Liver (tissue), 9 donors: ENCODE measurements around the gene CPNE4. TPM values are rescaled to one million over a fixed set of nuclear protein-coding genes. Genes with fewer than 3 reads are reported as not detected.

Source experiments
- DNase-seq: peaks from one replicate; pipeline ENCODE4 v3.0.0-alpha.2; 2017; ENCODE audit warnings: low spot score
- H3K27ac ChIP-seq, 2 donors: one replicate each; pipeline ENCODE4 v1.7.0; 2013; ENCODE audit warnings: inconsistent platforms in 2 of 2, low read length in 2 of 2, control low read depth in 1 of 2, low read depth in 1 of 2, mild to moderate bottlenecking in 1 of 2
- H3K27me3 ChIP-seq, 4 donors: one replicate each; pipeline versions ENCODE4 v1.6.1 to v1.7.0; 2013; ENCODE audit warnings: low read length in 3 of 4, inconsistent platforms in 1 of 4, mild to moderate bottlenecking in 1 of 4, moderate library complexity in 1 of 4; ENCODE audit not compliant: control insufficient read depth in 4 of 4, insufficient read depth in 4 of 4
- H3K36me3 ChIP-seq, 4 donors: one replicate each; pipeline versions ENCODE4 v1.6.1 to v1.7.0; 2013; ENCODE audit warnings: low read length in 3 of 4, mild to moderate bottlenecking in 3 of 4, low read depth in 1 of 4, moderate library complexity in 1 of 4; ENCODE audit not compliant: control insufficient read depth in 4 of 4, insufficient read depth in 3 of 4
- H3K4me1 ChIP-seq, 4 donors: one replicate each; pipeline versions ENCODE4 v1.6.1 to v1.7.0; 2013; ENCODE audit warnings: low read length in 3 of 4, mild to moderate bottlenecking in 3 of 4, moderate library complexity in 1 of 4; ENCODE audit not compliant: control insufficient read depth in 4 of 4, insufficient read depth in 4 of 4
- H3K4me3 ChIP-seq, 3 donors: one replicate each; pipeline versions ENCODE4 v1.6.1 to v1.7.0; 2013; ENCODE audit warnings: low read length in 3 of 3, control low read depth in 1 of 3, low read depth in 1 of 3, mild to moderate bottlenecking in 1 of 3
- H3K9ac ChIP-seq, 2 donors: one replicate each; pipeline ENCODE4 v1.7.0; 2013; ENCODE audit warnings: low read length in 2 of 2, mild to moderate bottlenecking in 2 of 2, moderate library complexity in 2 of 2, control low read depth in 1 of 2, low read depth in 1 of 2
- H3K9me3 ChIP-seq, 4 donors: one replicate each; pipeline versions ENCODE4 v1.6.1 to v1.7.0; 2013; ENCODE audit warnings: low read length in 3 of 4; ENCODE audit not compliant: control insufficient read depth in 4 of 4
- EGR1 ChIP-seq, 2 donors: IDR thresholded peaks; 2 replicates each; pipeline ENCODE4 v1.6.1; 2016 to 2018; ENCODE audit warnings: antibody characterized with exemption in 2 of 2, low read depth in 2 of 2
- FOXA1 ChIP-seq: IDR thresholded peaks from 2 replicates; pipeline ENCODE4 v1.6.1; 2016; ENCODE audit warnings: antibody characterized with exemption
- FOXA2 ChIP-seq: IDR thresholded peaks from 2 replicates; pipeline ENCODE4 v1.6.1; 2016; ENCODE audit warnings: antibody characterized with exemption
- GABPA ChIP-seq, 2 donors: IDR thresholded peaks in 1 of 2; conservative IDR thresholded peaks in 1 of 2; 2 replicates each; pipeline ENCODE4 v1.6.1; 2016; ENCODE audit warnings: antibody characterized with exemption in 2 of 2, mild to moderate bottlenecking in 1 of 2, moderate library complexity in 1 of 2
- HNF4A ChIP-seq, 2 donors: conservative IDR thresholded peaks; 2 replicates each; pipeline ENCODE4 v1.6.1; 2016; ENCODE audit warnings: antibody characterized with exemption in 2 of 2, mild to moderate bottlenecking in 2 of 2
- JUND ChIP-seq, 2 donors: IDR thresholded peaks; 2 replicates each; pipeline ENCODE4 v1.6.1; 2016; ENCODE audit warnings: antibody characterized with exemption in 2 of 2
- NR2F2 ChIP-seq: IDR thresholded peaks from 2 replicates; pipeline ENCODE4 v1.6.1; 2016; ENCODE audit warnings: antibody characterized with exemption
- RAD21 ChIP-seq, 2 donors: IDR thresholded peaks; 2 replicates each; pipeline ENCODE4 v1.6.1; 2016; ENCODE audit warnings: antibody characterized with exemption in 2 of 2, mild to moderate bottlenecking in 2 of 2
- RXRA ChIP-seq, 2 donors: IDR thresholded peaks; 2 replicates each; pipeline ENCODE4 v1.6.1; 2017 to 2018; ENCODE audit warnings: antibody characterized with exemption in 2 of 2, mild to moderate bottlenecking in 1 of 2
- SP1 ChIP-seq: IDR thresholded peaks from 2 replicates; pipeline ENCODE4 v1.6.1; 2018; ENCODE audit warnings: antibody characterized with exemption, mild to moderate bottlenecking
- YY1 ChIP-seq: IDR thresholded peaks from 2 replicates; pipeline ENCODE4 v1.6.1; 2016; ENCODE audit warnings: antibody characterized with exemption, mild to moderate bottlenecking
- WGBS: extraction: QIAGEN DNeasy Blood & Tissue Kit; methylation state at CpG from one replicate; pipeline ENCODE4 v1.1.7; 2013; 5-methylcytosine and 5-hydroxymethylcytosine counted together
- polyA plus RNA-seq, 2 donors: library from polyadenylated mRNA; stranded (reverse) in 1 of 2; unstranded in 1 of 2; fragments of 200-250 nt in 1 of 2; fragments of >200 nt in 1 of 2; fragmentation: Nextera tagmentation in 1 of 2; extraction: Ambion mirVana in 1 of 2; gene quantifications; one replicate each; pipeline versions ENCODE4 v1.2.1 to v1.2.3, GENCODE V29; 2013 to 2015
- total RNA-seq, 2 donors: library from RNA; depleted of rRNA; stranded (reverse); fragments of >200 nt; gene quantifications; one replicate each; pipeline ENCODE4 v1.2.3, GENCODE V29; 2014
- TF ChIP-seq, protein P1 (sequence below): fragments of 150-350 bp; IDR thresholded peaks from 2 replicates; pipeline ENCODE4 v1.5.1; 2017; ENCODE audit warnings: improper control_type of control experiment, low read depth, low read length; ENCODE audit not compliant: missing input control
- TF ChIP-seq, protein P2 (sequence below): IDR thresholded peaks from 2 replicates; pipeline ENCODE4 v1.6.1; 2016; ENCODE audit warnings: antibody characterized with exemption
- TF ChIP-seq, protein P3 (sequence below): IDR thresholded peaks from 2 replicates; pipeline ENCODE4 v1.6.1; 2016; ENCODE audit warnings: antibody characterized with exemption, mild to moderate bottlenecking
- TF ChIP-seq, protein P4 (sequence below): IDR thresholded peaks from 2 replicates; pipeline ENCODE4 v1.6.1; 2016; ENCODE audit warnings: antibody characterized with exemption
- TF ChIP-seq, protein P5 (sequence below): IDR thresholded peaks from 2 replicates; pipeline ENCODE4 v1.6.1; 2016; ENCODE audit warnings: antibody characterized with exemption
- donor health status: healthy.
- donor health status: healthy.
- donor health status: healthy.
- donor health status: healthy.
- donor health status: healthy.

Gene CPNE4
- total and polyA plus RNA-seq, 4 donors, result under 0.01 to 0.03 TPM; not detected in 2

DNA sequence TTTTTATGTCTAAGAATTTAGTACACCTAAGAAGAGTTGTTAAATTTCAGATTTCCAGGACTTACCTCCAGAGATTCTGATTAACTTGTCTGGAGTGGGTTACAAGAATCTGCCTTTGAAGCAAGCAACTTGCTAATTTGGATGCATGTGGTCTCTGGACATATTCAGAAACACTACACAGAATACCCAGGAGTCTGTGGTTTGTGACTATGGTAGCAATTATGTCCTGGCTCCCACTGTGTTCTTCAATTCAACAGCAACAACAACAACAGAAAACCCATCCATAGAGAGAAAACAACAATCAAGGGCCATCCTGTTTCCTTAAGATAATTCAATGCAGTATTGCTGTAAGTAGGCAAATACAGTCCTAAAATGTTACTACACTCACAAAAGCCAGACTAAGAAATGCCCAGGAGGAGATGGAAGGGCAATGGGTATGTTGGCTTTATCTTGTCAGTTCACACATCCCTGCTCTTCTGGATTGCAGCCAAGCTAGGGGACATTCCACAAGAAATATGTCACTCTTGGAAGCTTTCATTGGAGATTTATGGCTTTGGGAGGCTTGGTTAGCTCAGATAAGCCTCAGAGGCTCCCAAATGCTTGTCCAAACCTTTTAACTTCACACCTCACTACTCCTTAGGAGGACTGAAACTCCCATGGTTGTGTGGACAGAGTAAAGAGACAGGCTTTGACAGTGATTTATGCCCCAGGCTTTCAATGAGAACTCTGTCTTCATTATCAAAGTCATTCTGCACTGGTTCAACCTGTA lies 432.6 kb downstream of the CPNE4 start (continued):
- TF ChIP-seq, protein P1, sequence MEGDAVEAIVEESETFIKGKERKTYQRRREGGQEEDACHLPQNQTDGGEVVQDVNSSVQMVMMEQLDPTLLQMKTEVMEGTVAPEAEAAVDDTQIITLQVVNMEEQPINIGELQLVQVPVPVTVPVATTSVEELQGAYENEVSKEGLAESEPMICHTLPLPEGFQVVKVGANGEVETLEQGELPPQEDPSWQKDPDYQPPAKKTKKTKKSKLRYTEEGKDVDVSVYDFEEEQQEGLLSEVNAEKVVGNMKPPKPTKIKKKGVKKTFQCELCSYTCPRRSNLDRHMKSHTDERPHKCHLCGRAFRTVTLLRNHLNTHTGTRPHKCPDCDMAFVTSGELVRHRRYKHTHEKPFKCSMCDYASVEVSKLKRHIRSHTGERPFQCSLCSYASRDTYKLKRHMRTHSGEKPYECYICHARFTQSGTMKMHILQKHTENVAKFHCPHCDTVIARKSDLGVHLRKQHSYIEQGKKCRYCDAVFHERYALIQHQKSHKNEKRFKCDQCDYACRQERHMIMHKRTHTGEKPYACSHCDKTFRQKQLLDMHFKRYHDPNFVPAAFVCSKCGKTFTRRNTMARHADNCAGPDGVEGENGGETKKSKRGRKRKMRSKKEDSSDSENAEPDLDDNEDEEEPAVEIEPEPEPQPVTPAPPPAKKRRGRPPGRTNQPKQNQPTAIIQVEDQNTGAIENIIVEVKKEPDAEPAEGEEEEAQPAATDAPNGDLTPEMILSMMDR, result no peak
- no peak for TF ChIP-seq YY1

DNA sequence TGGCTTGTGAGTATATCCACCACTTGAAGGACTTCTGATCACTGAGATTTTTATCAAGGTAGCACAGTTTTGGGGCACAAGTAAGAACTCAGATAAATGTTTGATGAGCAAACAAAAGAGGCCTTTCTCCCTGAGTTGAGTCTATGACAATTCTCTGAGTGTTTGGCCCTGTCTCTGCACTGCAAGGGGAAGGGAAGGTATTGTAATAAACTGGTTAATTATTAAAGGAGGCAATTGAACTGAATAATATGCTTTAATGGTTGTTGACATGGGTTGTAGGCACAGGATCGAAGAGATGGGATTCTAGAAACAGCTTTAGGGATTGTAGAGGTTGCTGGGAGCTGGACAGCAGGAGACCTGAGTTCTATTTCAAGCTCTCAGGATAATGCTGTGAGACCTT lies 437.0 kb downstream of the CPNE4 start:
- no peak overlapping the region for H3K9ac ChIP-seq
- no peak for TF ChIP-seq HNF4A (conservative IDR thresholded peaks at IDR 0.05)
- TF ChIP-seq RAD21 (IDR thresholded peaks at IDR 0.05), result no peak
- no peak for TF ChIP-seq FOXA2
- TF ChIP-seq FOXA1, result no peak
- no peaks in the 10 kb centered on the region for H3K9me3 ChIP-seq
- DNase-seq, result no peak
- H3K4me1 ChIP-seq, result no peaks in the 10 kb centered on the region
- H3K27me3 ChIP-seq, result peaks cover 0 to 3% (median 0%) of the 10 kb centered on the region in 4 donors
- H3K4me3 ChIP-seq, result no peak overlapping the region
- 38% methylated on average over 1 of the region's 1 CpG for WGBS
- no peaks in the 10 kb centered on the region for H3K36me3 ChIP-seq
- no peak overlapping the region for H3K27ac ChIP-seq

DNA sequence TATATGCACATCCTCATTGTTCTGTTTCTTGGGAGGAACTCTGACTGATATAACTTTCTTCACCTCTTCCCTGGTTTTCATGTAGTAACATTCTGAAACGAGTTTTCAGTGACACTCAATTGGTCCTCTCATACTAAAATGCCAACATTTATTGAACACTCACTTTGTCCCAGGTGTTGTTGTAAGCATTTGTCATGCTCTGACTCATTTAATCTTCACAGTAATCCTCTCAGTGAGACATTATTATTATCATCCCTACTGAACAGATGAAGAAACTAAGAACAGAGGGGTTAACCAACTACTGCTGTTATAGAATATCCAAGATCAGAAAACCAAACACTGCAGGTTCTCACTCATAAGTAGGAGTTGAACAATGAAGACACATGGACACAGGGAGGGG lies 437.9 kb downstream of the CPNE4 start:
- H3K27ac ChIP-seq, result no peak overlapping the region
- TF ChIP-seq, protein P2, sequence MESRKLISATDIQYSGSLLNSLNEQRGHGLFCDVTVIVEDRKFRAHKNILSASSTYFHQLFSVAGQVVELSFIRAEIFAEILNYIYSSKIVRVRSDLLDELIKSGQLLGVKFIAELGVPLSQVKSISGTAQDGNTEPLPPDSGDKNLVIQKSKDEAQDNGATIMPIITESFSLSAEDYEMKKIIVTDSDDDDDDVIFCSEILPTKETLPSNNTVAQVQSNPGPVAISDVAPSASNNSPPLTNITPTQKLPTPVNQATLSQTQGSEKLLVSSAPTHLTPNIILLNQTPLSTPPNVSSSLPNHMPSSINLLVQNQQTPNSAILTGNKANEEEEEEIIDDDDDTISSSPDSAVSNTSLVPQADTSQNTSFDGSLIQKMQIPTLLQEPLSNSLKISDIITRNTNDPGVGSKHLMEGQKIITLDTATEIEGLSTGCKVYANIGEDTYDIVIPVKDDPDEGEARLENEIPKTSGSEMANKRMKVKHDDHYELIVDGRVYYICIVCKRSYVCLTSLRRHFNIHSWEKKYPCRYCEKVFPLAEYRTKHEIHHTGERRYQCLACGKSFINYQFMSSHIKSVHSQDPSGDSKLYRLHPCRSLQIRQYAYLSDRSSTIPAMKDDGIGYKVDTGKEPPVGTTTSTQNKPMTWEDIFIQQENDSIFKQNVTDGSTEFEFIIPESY, result no peak
- TF ChIP-seq JUND (IDR thresholded peaks at IDR 0.05) (no peak), RXRA (IDR thresholded peaks at IDR 0.05) (no peak), YY1 (no peak), NR2F2 (no peak), RAD21 (IDR thresholded peaks at IDR 0.05) (no peak), FOXA2 (no peak), EGR1 (IDR thresholded peaks at IDR 0.05; ENCODE audit: low read depth in 2 of 2) (no peak), GABPA (IDR thresholded peaks at IDR 0.05 in 1 of 2, conservative IDR thresholded peaks at IDR 0.05 in 1 of 2) (no peak), SP1 (no peak), HNF4A (conservative IDR thresholded peaks at IDR 0.05) (no peak)
- TF ChIP-seq, protein P1, result no peak
- TF ChIP-seq, protein P3, sequence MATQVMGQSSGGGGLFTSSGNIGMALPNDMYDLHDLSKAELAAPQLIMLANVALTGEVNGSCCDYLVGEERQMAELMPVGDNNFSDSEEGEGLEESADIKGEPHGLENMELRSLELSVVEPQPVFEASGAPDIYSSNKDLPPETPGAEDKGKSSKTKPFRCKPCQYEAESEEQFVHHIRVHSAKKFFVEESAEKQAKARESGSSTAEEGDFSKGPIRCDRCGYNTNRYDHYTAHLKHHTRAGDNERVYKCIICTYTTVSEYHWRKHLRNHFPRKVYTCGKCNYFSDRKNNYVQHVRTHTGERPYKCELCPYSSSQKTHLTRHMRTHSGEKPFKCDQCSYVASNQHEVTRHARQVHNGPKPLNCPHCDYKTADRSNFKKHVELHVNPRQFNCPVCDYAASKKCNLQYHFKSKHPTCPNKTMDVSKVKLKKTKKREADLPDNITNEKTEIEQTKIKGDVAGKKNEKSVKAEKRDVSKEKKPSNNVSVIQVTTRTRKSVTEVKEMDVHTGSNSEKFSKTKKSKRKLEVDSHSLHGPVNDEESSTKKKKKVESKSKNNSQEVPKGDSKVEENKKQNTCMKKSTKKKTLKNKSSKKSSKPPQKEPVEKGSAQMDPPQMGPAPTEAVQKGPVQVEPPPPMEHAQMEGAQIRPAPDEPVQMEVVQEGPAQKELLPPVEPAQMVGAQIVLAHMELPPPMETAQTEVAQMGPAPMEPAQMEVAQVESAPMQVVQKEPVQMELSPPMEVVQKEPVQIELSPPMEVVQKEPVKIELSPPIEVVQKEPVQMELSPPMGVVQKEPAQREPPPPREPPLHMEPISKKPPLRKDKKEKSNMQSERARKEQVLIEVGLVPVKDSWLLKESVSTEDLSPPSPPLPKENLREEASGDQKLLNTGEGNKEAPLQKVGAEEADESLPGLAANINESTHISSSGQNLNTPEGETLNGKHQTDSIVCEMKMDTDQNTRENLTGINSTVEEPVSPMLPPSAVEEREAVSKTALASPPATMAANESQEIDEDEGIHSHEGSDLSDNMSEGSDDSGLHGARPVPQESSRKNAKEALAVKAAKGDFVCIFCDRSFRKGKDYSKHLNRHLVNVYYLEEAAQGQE, result no peak
- TF ChIP-seq, protein P4, sequence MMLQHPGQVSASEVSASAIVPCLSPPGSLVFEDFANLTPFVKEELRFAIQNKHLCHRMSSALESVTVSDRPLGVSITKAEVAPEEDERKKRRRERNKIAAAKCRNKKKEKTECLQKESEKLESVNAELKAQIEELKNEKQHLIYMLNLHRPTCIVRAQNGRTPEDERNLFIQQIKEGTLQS, result no peak
- TF ChIP-seq, protein P5, sequence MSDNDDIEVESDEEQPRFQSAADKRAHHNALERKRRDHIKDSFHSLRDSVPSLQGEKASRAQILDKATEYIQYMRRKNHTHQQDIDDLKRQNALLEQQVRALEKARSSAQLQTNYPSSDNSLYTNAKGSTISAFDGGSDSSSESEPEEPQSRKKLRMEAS, result no peak

More for the DNA sequence above, 437.9 kb downstream of the CPNE4 start:
- H3K36me3 ChIP-seq, result no peaks in the 10 kb centered on the region
- no peaks in the 10 kb centered on the region for H3K4me1 ChIP-seq
- no peak overlapping the region for H3K9ac ChIP-seq
- no peaks in the 10 kb centered on the region for H3K9me3 ChIP-seq
- 88% methylated on average over 1 of the region's 1 CpG for WGBS
- no peak overlapping the region for H3K4me3 ChIP-seq
- peaks cover 0 to 3% (median 0%) of the 10 kb centered on the region in 4 donors for H3K27me3 ChIP-seq
- no peak for DNase-seq
